ENCODE measurements around the gene CHMP1B. TPM values are rescaled to one million over a fixed set of nuclear protein-coding genes. Genes with fewer than 3 reads are reported as not detected.

CHMP1B gene
- total and polyA plus RNA-seq, 9 of the 15 experiments (the other 6 are each of a cell fraction or from before 2014, with no cell fraction given) = 12.3 to 29.9 (median 19.0) TPM

DNA sequence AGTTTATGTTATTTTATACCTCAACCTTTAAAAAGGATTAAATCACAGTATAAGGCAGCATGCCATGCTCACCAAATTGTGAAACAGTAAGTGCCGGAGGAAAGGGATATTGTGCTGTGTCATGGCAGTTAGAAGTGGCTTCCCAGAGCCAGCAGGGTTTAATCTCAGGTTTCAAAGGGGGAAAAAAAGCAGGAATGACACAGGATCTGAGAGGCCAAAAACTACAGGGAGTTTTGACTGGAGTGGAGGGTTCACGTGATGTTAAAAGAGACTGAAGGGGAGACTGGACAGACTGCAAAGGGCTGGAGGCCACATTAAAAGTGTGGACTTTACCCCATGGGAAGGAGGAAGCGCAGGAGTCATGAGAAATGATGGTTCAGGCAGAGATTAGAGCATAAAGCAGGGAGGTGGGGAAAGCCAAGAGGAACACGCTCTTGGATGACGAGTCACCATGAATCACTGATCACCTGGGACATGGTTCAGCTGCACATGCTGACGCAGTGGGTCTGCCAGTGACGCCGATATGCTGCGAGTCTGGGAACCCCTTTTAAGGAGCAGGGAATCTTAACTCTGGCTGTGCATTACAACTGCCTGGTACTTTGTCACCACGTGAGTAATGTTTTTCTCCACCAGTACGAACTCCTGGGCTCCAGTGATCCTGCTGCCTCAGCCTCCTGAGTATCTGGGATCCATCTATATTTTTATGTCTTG, 6.1 kb downstream of the CHMP1B start (continued):
- TF ChIP-seq SREBF2 (CRISPR knock-in tag; IDR thresholded peaks at IDR 0.05) = no peak
- TF ChIP-seq THRAP3 (IDR thresholded peaks at IDR 0.05; ENCODE audit: borderline replicate concordance) = no peak
- TF ChIP-seq NCOA1 (IDR thresholded peaks at IDR 0.05; ENCODE audit: low read depth) = peak; percentile 83
- TF ChIP-seq SMAD4 (CRISPR knock-in tag; conservative IDR thresholded peaks at IDR 0.05) = no peak
- TF ChIP-seq HDAC2 (IDR thresholded peaks at IDR 0.05) = peak; percentile 84
- TF ChIP-seq JUND (IDR thresholded peaks at IDR 0.05; ENCODE audit: borderline replicate concordance, low read depth, low read length) = peak; percentile 86
- peak; percentile 90; the same call in 2 of the 3 replicates for TF ChIP-seq JUND (tag; IDR thresholded peaks at IDR 0.05; ENCODE audit: borderline replicate concordance, low read depth, low read length)
- no peak for TF ChIP-seq ZNF408 (CRISPR knock-in tag; IDR thresholded peaks at IDR 0.05; ENCODE audit: low read depth)
- TF ChIP-seq, protein P1, sequence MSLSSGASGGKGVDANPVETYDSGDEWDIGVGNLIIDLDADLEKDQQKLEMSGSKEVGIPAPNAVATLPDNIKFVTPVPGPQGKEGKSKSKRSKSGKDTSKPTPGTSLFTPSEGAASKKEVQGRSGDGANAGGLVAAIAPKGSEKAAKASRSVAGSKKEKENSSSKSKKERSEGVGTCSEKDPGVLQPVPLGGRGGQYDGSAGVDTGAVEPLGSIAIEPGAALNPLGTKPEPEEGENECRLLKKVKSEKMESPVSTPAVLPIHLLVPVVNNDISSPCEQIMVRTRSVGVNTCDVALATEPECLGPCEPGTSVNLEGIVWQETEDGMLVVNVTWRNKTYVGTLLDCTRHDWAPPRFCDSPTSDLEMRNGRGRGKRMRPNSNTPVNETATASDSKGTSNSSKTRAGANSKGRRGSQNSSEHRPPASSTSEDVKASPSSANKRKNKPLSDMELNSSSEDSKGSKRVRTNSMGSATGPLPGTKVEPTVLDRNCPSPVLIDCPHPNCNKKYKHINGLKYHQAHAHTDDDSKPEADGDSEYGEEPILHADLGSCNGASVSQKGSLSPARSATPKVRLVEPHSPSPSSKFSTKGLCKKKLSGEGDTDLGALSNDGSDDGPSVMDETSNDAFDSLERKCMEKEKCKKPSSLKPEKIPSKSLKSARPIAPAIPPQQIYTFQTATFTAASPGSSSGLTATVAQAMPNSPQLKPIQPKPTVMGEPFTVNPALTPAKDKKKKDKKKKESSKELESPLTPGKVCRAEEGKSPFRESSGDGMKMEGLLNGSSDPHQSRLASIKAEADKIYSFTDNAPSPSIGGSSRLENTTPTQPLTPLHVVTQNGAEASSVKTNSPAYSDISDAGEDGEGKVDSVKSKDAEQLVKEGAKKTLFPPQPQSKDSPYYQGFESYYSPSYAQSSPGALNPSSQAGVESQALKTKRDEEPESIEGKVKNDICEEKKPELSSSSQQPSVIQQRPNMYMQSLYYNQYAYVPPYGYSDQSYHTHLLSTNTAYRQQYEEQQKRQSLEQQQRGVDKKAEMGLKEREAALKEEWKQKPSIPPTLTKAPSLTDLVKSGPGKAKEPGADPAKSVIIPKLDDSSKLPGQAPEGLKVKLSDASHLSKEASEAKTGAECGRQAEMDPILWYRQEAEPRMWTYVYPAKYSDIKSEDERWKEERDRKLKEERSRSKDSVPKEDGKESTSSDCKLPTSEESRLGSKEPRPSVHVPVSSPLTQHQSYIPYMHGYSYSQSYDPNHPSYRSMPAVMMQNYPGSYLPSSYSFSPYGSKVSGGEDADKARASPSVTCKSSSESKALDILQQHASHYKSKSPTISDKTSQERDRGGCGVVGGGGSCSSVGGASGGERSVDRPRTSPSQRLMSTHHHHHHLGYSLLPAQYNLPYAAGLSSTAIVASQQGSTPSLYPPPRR (CRISPR knock-in tag; IDR thresholded peaks at IDR 0.05; ENCODE audit: borderline replicate concordance) = no peak
- TF ChIP-seq SP2 (IDR thresholded peaks at IDR 0.05; ENCODE audit: extremely low read depth, low read depth, low read length, poor library complexity, severe bottlenecking) = no peak
- TF ChIP-seq, protein P2, sequence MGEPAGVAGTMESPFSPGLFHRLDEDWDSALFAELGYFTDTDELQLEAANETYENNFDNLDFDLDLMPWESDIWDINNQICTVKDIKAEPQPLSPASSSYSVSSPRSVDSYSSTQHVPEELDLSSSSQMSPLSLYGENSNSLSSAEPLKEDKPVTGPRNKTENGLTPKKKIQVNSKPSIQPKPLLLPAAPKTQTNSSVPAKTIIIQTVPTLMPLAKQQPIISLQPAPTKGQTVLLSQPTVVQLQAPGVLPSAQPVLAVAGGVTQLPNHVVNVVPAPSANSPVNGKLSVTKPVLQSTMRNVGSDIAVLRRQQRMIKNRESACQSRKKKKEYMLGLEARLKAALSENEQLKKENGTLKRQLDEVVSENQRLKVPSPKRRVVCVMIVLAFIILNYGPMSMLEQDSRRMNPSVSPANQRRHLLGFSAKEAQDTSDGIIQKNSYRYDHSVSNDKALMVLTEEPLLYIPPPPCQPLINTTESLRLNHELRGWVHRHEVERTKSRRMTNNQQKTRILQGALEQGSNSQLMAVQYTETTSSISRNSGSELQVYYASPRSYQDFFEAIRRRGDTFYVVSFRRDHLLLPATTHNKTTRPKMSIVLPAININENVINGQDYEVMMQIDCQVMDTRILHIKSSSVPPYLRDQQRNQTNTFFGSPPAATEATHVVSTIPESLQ (CRISPR knock-in tag; IDR thresholded peaks at IDR 0.05) = no peak
- peak; percentile 54; the same call in 1 of the 2 replicates for TF ChIP-seq SPI1 (IDR thresholded peaks at IDR 0.05; ENCODE audit: borderline replicate concordance, low read depth, low read length)
- TF ChIP-seq, protein P3, sequence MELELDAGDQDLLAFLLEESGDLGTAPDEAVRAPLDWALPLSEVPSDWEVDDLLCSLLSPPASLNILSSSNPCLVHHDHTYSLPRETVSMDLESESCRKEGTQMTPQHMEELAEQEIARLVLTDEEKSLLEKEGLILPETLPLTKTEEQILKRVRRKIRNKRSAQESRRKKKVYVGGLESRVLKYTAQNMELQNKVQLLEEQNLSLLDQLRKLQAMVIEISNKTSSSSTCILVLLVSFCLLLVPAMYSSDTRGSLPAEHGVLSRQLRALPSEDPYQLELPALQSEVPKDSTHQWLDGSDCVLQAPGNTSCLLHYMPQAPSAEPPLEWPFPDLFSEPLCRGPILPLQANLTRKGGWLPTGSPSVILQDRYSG (tag; conservative IDR thresholded peaks at IDR 0.05; ENCODE audit: low read depth) = no peak
- TF ChIP-seq, protein P4, sequence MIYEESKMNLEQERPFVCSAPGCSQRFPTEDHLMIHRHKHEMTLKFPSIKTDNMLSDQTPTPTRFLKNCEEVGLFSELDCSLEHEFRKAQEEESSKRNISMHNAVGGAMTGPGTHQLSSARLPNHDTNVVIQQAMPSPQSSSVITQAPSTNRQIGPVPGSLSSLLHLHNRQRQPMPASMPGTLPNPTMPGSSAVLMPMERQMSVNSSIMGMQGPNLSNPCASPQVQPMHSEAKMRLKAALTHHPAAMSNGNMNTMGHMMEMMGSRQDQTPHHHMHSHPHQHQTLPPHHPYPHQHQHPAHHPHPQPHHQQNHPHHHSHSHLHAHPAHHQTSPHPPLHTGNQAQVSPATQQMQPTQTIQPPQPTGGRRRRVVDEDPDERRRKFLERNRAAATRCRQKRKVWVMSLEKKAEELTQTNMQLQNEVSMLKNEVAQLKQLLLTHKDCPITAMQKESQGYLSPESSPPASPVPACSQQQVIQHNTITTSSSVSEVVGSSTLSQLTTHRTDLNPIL (CRISPR knock-in tag; IDR thresholded peaks at IDR 0.05) = no peak
- no peak for TF ChIP-seq JUNB (CRISPR knock-in tag; conservative IDR thresholded peaks at IDR 0.05)
